ENCODE data around the gene DPYSL3. TPM values are rescaled to one million over a fixed set of nuclear protein-coding genes. Genes with fewer than 3 reads are reported as not detected.
A peak's percentile ranks its signal among the peaks of the same experiment; 100 is the strongest.

DPYSL3 gene
- total RNA-seq, 1 donor from 2014 or later: 165 TPM

DNA sequence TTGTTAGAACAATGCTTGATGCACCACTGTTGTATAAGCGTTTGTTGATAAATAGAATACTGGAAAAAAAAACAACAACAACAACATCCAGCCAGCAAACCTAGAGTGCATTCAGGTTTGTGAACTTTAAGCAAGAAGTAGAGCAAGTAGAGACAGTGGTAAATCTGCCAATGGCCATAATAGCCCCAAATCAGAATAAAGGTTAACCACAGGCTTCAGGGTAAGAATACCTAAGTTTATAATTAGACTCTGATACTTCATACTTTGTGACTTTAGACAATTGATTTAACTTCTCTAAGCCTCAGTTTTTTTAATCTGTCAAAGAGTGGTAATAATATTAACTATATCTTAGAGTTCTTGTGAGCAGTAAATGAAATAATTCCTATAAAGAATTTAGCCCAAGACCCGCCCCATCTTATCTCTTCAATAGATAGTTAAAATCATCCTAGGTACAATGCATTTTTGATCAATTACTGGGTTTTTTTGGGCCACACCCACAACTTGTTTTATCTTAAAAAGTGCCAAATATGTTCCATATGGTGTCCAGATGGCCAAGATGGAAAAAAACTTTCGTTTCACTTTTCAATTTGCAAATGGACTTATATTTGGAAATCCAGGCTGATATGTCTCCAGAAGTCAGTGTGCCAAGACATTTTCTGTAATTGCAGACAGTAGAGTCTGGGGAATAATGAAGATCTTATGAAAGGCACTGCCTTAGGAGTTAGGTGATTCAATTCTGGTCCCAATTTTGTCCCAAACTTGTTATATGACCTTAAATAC, 24.5 kb upstream of the DPYSL3 start:
- H3K4me1 Mint-ChIP-seq: peaks cover 36% of the 10 kb centered on the region

DNA sequence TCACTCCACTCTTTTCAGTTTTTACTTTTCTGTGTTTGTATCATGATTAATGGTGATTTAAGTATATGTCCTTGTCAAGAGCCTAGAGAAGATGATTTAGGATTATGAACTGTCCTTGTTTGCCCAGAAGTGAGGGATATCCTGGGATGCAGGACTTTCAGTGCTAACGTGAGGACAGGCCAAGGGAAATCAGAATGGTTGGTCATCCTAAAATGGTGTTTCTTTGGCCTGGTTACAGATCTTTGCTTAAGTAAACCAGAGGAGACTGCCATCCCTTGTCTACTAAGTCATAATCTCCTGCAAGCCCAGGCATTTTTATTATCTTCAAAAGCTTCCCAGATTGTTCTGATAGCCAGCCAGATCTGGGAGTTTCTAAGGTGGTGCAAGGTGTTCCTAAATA, 22.3 kb upstream of the DPYSL3 start:
- no peak overlapping the region for H3K4me3 Mint-ChIP-seq
- TF ChIP-seq, protein P1, sequence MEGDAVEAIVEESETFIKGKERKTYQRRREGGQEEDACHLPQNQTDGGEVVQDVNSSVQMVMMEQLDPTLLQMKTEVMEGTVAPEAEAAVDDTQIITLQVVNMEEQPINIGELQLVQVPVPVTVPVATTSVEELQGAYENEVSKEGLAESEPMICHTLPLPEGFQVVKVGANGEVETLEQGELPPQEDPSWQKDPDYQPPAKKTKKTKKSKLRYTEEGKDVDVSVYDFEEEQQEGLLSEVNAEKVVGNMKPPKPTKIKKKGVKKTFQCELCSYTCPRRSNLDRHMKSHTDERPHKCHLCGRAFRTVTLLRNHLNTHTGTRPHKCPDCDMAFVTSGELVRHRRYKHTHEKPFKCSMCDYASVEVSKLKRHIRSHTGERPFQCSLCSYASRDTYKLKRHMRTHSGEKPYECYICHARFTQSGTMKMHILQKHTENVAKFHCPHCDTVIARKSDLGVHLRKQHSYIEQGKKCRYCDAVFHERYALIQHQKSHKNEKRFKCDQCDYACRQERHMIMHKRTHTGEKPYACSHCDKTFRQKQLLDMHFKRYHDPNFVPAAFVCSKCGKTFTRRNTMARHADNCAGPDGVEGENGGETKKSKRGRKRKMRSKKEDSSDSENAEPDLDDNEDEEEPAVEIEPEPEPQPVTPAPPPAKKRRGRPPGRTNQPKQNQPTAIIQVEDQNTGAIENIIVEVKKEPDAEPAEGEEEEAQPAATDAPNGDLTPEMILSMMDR (IDR thresholded peaks at IDR 0.05; ENCODE audit: unreplicated experiment): no peak
- H3K4me1 Mint-ChIP-seq: peaks cover 27% of the 10 kb centered on the region
- DNase-seq (ENCODE audit: low spot score in 2 of 2, unreplicated experiment in 2 of 2): no peak
- H3K9me3 Mint-ChIP-seq: no peaks in the 10 kb centered on the region
- peak overlapping the region; percentile 69 for H3K27ac Mint-ChIP-seq
- no peaks in the 10 kb centered on the region for H3K27me3 Mint-ChIP-seq (ENCODE audit: low read depth)
- H3K36me3 Mint-ChIP-seq: no peaks in the 10 kb centered on the region

More for the DNA sequence above, 24.5 kb upstream of the DPYSL3 start:
- TF ChIP-seq, protein P1 (IDR thresholded peaks at IDR 0.05; ENCODE audit: unreplicated experiment): no peak
- H3K27ac Mint-ChIP-seq: no peak overlapping the region
- DNase-seq (ENCODE audit: low spot score in 2 of 2, unreplicated experiment in 2 of 2): no peak
- H3K9me3 Mint-ChIP-seq: no peaks in the 10 kb centered on the region
- no peak overlapping the region for H3K4me3 Mint-ChIP-seq
- no peaks in the 10 kb centered on the region for H3K36me3 Mint-ChIP-seq
- no peaks in the 10 kb centered on the region for H3K27me3 Mint-ChIP-seq (ENCODE audit: low read depth)

DNA sequence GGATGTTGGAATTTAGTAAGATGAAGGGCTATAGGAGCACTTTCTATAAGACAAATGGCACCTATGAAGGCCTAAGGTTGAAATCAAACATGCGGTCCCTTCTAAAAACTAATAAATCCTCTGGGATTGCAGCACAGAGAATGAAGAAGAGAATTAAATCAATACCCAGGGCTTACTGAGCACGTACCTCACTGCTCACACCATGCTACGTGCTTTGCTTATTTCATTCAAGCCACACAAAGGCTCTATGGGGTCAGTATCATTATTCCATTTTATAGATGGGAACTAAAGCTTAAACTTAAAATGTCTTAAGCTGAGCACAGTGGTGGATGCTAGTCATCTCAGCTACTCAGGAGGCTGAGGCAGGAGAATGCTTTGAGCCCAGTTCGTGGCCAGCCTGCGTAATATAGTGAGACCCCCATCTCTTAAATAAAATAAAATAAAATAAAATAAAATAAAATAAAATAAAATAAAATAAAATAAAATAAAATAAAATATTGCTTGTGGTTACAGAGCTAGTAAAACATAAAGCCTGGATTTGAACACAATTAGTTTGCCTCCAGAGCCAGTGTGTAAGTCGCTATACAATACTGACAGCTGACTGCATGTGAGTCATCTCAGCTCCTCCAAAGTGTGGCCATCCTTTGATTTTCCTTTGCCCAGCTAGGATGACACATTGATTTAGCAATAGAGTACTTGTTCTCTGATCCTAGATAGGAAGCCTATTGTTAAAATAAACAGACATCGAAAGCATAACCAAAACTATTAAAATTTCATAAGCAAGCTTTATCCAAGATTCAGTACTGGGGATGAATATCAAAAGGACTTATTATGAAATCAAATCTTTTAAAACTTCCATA, 20.9 kb upstream of the DPYSL3 start:
- Mint-ChIP-seq H3K4me1 (peaks cover 14% of the 10 kb centered on the region), H3K27ac (no peak overlapping the region), H3K27me3 (ENCODE audit: low read depth) (no peaks in the 10 kb centered on the region), H3K9me3 (no peaks in the 10 kb centered on the region), H3K36me3 (no peaks in the 10 kb centered on the region), H3K4me3 (no peak overlapping the region)
- TF ChIP-seq, protein P1 (IDR thresholded peaks at IDR 0.05; ENCODE audit: unreplicated experiment): no peak
- DNase-seq (ENCODE audit: low spot score in 2 of 2, unreplicated experiment in 2 of 2): no peak

DNA sequence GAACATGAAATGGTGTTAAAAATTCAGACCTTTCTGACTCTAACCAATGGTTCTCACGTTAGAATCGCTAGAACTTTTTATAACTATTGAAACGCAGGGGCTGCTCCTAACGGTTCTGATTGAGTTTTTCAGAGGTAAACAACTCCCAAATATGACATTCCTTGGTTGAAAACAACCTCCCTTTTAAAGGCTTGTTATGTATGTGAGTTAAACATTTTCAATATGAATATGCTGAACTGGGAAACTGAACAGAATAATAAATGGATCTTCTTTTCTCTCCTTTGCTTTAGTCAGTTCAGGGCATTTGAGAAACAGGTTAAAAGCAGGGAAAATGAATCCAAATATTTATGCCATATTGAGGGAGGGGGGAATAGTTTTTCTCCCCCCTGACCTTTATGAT, 13.2 kb upstream of the DPYSL3 start:
- TF ChIP-seq, protein P1 (IDR thresholded peaks at IDR 0.05; ENCODE audit: unreplicated experiment): no peak
- Mint-ChIP-seq H3K9me3 (no peaks in the 10 kb centered on the region), H3K36me3 (no peaks in the 10 kb centered on the region), H3K27ac (no peak overlapping the region), H3K4me1 (peaks cover 4% of the 10 kb centered on the region), H3K4me3 (no peak overlapping the region), H3K27me3 (ENCODE audit: low read depth) (peaks cover 7% of the 10 kb centered on the region)
- no peak for DNase-seq (ENCODE audit: low spot score in 2 of 2, unreplicated experiment in 2 of 2)

DNA sequence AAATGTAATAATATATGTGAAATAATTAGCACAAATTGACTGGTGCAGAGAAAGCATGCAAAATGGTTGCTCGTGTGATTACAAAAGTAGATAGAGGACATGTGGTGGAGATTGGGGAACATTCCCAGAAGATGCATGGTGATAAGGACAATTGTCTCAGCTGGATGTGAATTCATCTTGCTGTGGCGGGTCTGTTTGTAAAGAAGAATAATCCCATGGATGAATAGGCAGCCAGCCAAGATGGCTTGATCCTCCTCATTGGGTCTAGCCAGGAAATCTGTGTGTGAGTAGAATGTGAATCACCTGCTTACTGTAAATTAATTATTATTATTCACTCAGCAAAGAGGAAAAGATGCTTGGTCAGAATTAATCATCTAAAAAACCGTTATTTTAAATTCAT, 12.6 kb upstream of the DPYSL3 start:
- H3K9me3 Mint-ChIP-seq: no peaks in the 10 kb centered on the region

More for the DNA sequence above, 12.6 kb upstream of the DPYSL3 start:
- peaks cover 4% of the 10 kb centered on the region for H3K4me1 Mint-ChIP-seq
- no peaks in the 10 kb centered on the region for H3K36me3 Mint-ChIP-seq
- no peak for DNase-seq (ENCODE audit: low spot score in 2 of 2, unreplicated experiment in 2 of 2)
- no peak overlapping the region for H3K27ac Mint-ChIP-seq
- no peak overlapping the region for H3K4me3 Mint-ChIP-seq
- TF ChIP-seq, protein P1 (IDR thresholded peaks at IDR 0.05; ENCODE audit: unreplicated experiment): no peak
- peaks cover 7% of the 10 kb centered on the region for H3K27me3 Mint-ChIP-seq (ENCODE audit: low read depth)

All from mesothelial cell of epicardium (in vitro differentiated cells).